Measurements from ENCODE around the gene AP1AR.

AP1AR gene

GRCh38 chr4:112311516-112311915 is 79.9 kb downstream of the AP1AR start:
- DNase-seq (ENCODE audit: low read depth, low spot score) = no peak
- Histone ChIP-seq H3K4me3 (no peak overlapping the region), H3K36me3 (ENCODE audit: insufficient read depth, low read length) (no peaks in the 10 kb centered on the region), H3K9ac (ENCODE audit: insufficient read length) (no peak overlapping the region), H3K9me3 (ENCODE audit: low read depth, low read length) (no peaks in the 10 kb centered on the region), H3K27ac (no peak overlapping the region)
- TF ChIP-seq POLR2AphosphoS5 (IDR thresholded peaks at IDR 0.05; ENCODE audit: borderline replicate concordance, low read depth, low read length) = no peak
- no peak for TF ChIP-seq EZH2 (IDR thresholded peaks at IDR 0.05)
- no peak for TF ChIP-seq FOXP2 (optimal IDR thresholded peaks at IDR 0.05; ENCODE audit: control extremely low read depth, extremely low read length, insufficient read depth)

GRCh38 chr4:112312610-112313239 is 81.1 kb downstream of the AP1AR start:
- DNase-seq (ENCODE audit: low read depth, low spot score) = no peak
- no peak overlapping the region for H3K4me3 ChIP-seq
- no peaks in the 10 kb centered on the region for H3K36me3 ChIP-seq (ENCODE audit: insufficient read depth, low read length)
- H3K9ac ChIP-seq (ENCODE audit: insufficient read length) = no peak overlapping the region
- no peak for TF ChIP-seq POLR2AphosphoS5 (IDR thresholded peaks at IDR 0.05; ENCODE audit: borderline replicate concordance, low read depth, low read length)
- no peak for TF ChIP-seq EZH2 (IDR thresholded peaks at IDR 0.05)
- no peak for TF ChIP-seq FOXP2 (optimal IDR thresholded peaks at IDR 0.05; ENCODE audit: control extremely low read depth, extremely low read length, insufficient read depth)
- no peak overlapping the region for H3K27ac ChIP-seq
- H3K9me3 ChIP-seq (ENCODE audit: low read depth, low read length) = no peaks in the 10 kb centered on the region

GRCh38 chr4:112315446-112315845 is 83.9 kb downstream of the AP1AR start:
- no peak overlapping the region for H3K9ac ChIP-seq (ENCODE audit: insufficient read length)
- no peak for DNase-seq (ENCODE audit: low read depth, low spot score)

GRCh38 chr4:112316360-112316759 is 84.8 kb downstream of the AP1AR start:
- no peak for TF ChIP-seq EZH2 (IDR thresholded peaks at IDR 0.05)
- TF ChIP-seq FOXP2 (optimal IDR thresholded peaks at IDR 0.05; ENCODE audit: control extremely low read depth, extremely low read length, insufficient read depth) = no peak
- no peak for TF ChIP-seq POLR2AphosphoS5 (IDR thresholded peaks at IDR 0.05; ENCODE audit: borderline replicate concordance, low read depth, low read length)
- no peaks in the 10 kb centered on the region for H3K9me3 ChIP-seq (ENCODE audit: low read depth, low read length)
- DNase-seq (ENCODE audit: low read depth, low spot score) = no peak
- no peak overlapping the region for H3K9ac ChIP-seq (ENCODE audit: insufficient read length)
- H3K4me3 ChIP-seq = no peak overlapping the region
- H3K27ac ChIP-seq = no peak overlapping the region
- no peaks in the 10 kb centered on the region for H3K36me3 ChIP-seq (ENCODE audit: insufficient read depth, low read length)

More at GRCh38 chr4:112315446-112315845, 83.9 kb downstream of the AP1AR start:
- no peaks in the 10 kb centered on the region for H3K9me3 ChIP-seq (ENCODE audit: low read depth, low read length)
- H3K36me3 ChIP-seq (ENCODE audit: insufficient read depth, low read length) = no peaks in the 10 kb centered on the region
- no peak for TF ChIP-seq POLR2AphosphoS5 (IDR thresholded peaks at IDR 0.05; ENCODE audit: borderline replicate concordance, low read depth, low read length)
- no peak for TF ChIP-seq FOXP2 (optimal IDR thresholded peaks at IDR 0.05; ENCODE audit: control extremely low read depth, extremely low read length, insufficient read depth)
- H3K4me3 ChIP-seq = no peak overlapping the region
- no peak overlapping the region for H3K27ac ChIP-seq

GRCh38 chr4:112318239-112319142 is 86.9 kb downstream of the AP1AR start:
- Histone ChIP-seq H3K36me3 (ENCODE audit: insufficient read depth, low read length) (no peaks in the 10 kb centered on the region), H3K9me3 (ENCODE audit: low read depth, low read length) (no peaks in the 10 kb centered on the region), H3K9ac (ENCODE audit: insufficient read length) (no peak overlapping the region), H3K4me3 (no peak overlapping the region), H3K27ac (no peak overlapping the region)
- no peak for DNase-seq (ENCODE audit: low read depth, low spot score)
- TF ChIP-seq EZH2 (IDR thresholded peaks at IDR 0.05) (no peak), POLR2AphosphoS5 (IDR thresholded peaks at IDR 0.05; ENCODE audit: borderline replicate concordance, low read depth, low read length) (no peak), FOXP2 (optimal IDR thresholded peaks at IDR 0.05; ENCODE audit: control extremely low read depth, extremely low read length, insufficient read depth) (no peak)

All from SK-N-MC (cell line).